GM21447 (cell line): ENCODE measurements around the gene LPCAT4.
"Not testable (repeated sequence)": the region's sequence is repeated elsewhere in the genome, so short reads cannot be mapped to it uniquely, and the experiment has no call there.

ENCODE experiments used
- ATAC-seq: cut with Tn5 transposase; IDR thresholded peaks from one replicate; pipeline ENCODE4 v1.9.1; 2021; ENCODE audit not compliant: unreplicated experiment

Gene LPCAT4

GRCh38 chr15:34367101-34368081 is at the start of gene LPCAT4:
LPCAT4 (minus strand) TSS chr15:34367196; CDS start chr15:34367100, 96 bp downstream.
- peak; percentile 70 for ATAC-seq

- ATAC-seq, result not testable (repeated sequence)
These were observed 42.5 kb upstream of the LPCAT4 start for GRCh38 chr15:34409511-34409910.

GRCh38 chr15:34408973-34409372 is 42.0 kb upstream of the LPCAT4 start:
- not testable (repeated sequence) for ATAC-seq

- not testable (repeated sequence) for ATAC-seq
These were observed 36.9 kb upstream of the LPCAT4 start for GRCh38 chr15:34403899-34404298.

GRCh38 chr15:34403160-34403598 is 36.2 kb upstream of the LPCAT4 start:
- peak; percentile 55 for ATAC-seq

- ATAC-seq, result not testable (repeated sequence)
These were observed 30.8 kb upstream of the LPCAT4 start for GRCh38 chr15:34397637-34398259.

GRCh38 chr15:34392981-34393380 is 26.0 kb upstream of the LPCAT4 start:
- ATAC-seq, result not testable (repeated sequence)

GRCh38 chr15:34389594-34390086 is 22.6 kb upstream of the LPCAT4 start:
- not testable (repeated sequence) for ATAC-seq

GRCh38 chr15:34381829-34382521 is 15.0 kb upstream of the LPCAT4 start:
- ATAC-seq, result not testable (repeated sequence)

GRCh38 chr15:34380491-34380890 is 13.5 kb upstream of the LPCAT4 start:
- ATAC-seq, result not testable (repeated sequence)

GRCh38 chr15:34376856-34377255 is 9.9 kb upstream of the LPCAT4 start:
- no peak for ATAC-seq

- not testable (repeated sequence) for ATAC-seq
These were observed 8.5 kb upstream of the LPCAT4 start for GRCh38 chr15:34375541-34375940.

GRCh38 chr15:34374816-34375215 is 7.8 kb upstream of the LPCAT4 start:
- ATAC-seq, result no peak

- no peak for ATAC-seq
These were observed 7.0 kb upstream of the LPCAT4 start for GRCh38 chr15:34373951-34374350.

- no peak for ATAC-seq
These were observed 3.6 kb upstream of the LPCAT4 start for GRCh38 chr15:34370643-34371042.

GRCh38 chr15:34370129-34370528 is 3.1 kb upstream of the LPCAT4 start:
- ATAC-seq, result no peak

GRCh38 chr15:34366271-34367065 is 528 bp downstream of the LPCAT4 start:
- ATAC-seq, result peak; percentile 24

GRCh38 chr15:34365836-34366235 is 1.2 kb downstream of the LPCAT4 start:
- no peak for ATAC-seq

GRCh38 chr15:34365091-34365825 is 1.7 kb downstream of the LPCAT4 start:
- ATAC-seq, result no peak

- ATAC-seq, result no peak
These were observed 3.0 kb downstream of the LPCAT4 start for GRCh38 chr15:34364041-34364440.
